OCI-LY1 (cell line): Measurements from ENCODE around the gene SKAP2.

Source experiments
- H2AFZ ChIP-seq: fragments of 200-600 bp; sonication (generic), shearing (Covaris generic); 2 replicates; pipeline ENCODE4 v1.6.0; 2014; ENCODE audit warnings: antibody characterized with exemption, mild to moderate bottlenecking, low read length
- H3F3A ChIP-seq: fragments of 200-600 bp; sonication (generic), shearing (Covaris generic); 2 replicates; pipeline ENCODE4 v1.6.0; 2014; ENCODE audit warnings: mild to moderate bottlenecking, antibody characterized with exemption, low read length, moderate library complexity; ENCODE audit not compliant: insufficient read depth
- H3K27ac ChIP-seq: fragments of 200-600 bp; sonication (generic); 2 replicates; pipeline ENCODE4 v1.5.1; 2014; ENCODE audit warnings: low read length, mixed run types, mild to moderate bottlenecking, low read depth; ENCODE audit not compliant: poor library complexity, severe bottlenecking
- H3K27me3 ChIP-seq: fragments of 200-600 bp; sonication (generic); 2 replicates; pipeline ENCODE4 v1.6.0; 2014; ENCODE audit warnings: antibody characterized with exemption, mild to moderate bottlenecking, low read length, moderate library complexity; ENCODE audit not compliant: insufficient read depth
- H3K36me3 ChIP-seq: fragments of 200-600 bp; sonication (generic); 2 replicates; pipeline ENCODE4 v1.6.1; 2014; ENCODE audit warnings: mild to moderate bottlenecking, antibody characterized with exemption, low read length, moderate library complexity, mixed read lengths; ENCODE audit not compliant: insufficient read depth
- H3K4me1 ChIP-seq: fragments of 200-600 bp; sonication (generic); 2 replicates; pipeline ENCODE4 v1.5.1; 2014; ENCODE audit warnings: mild to moderate bottlenecking, low read length, moderate library complexity; ENCODE audit not compliant: insufficient read depth, severe bottlenecking
- H3K4me2 ChIP-seq: fragments of 200-600 bp; sonication (generic), shearing (Covaris generic); 2 replicates; pipeline ENCODE4 v1.6.1; 2014; ENCODE audit warnings: low read length
- H3K4me3 ChIP-seq: fragments of 200-600 bp; sonication (generic); 2 replicates; pipeline ENCODE4 v1.5.1; 2014; ENCODE audit warnings: low read length, low read depth, mild to moderate bottlenecking, mixed read lengths; ENCODE audit not compliant: poor library complexity, severe bottlenecking
- H3K79me2 ChIP-seq: fragments of 200-600 bp; shearing (Covaris generic); 2 replicates; pipeline ENCODE4 v1.6.1; 2016; ENCODE audit warnings: mixed run types, low read length, mixed read lengths; ENCODE audit not compliant: insufficient read depth
- H3K9ac ChIP-seq: fragments of 200-600 bp; sonication (generic), shearing (Covaris generic); 2 replicates; pipeline ENCODE4 v1.6.1; 2014; ENCODE audit warnings: mild to moderate bottlenecking, low read length, mixed read lengths
- H3K9me2 ChIP-seq: fragments of 200-600 bp; sonication (generic), shearing (Covaris generic); 2 replicates; pipeline ENCODE4 v1.6.1; 2014; ENCODE audit warnings: low read depth, mild to moderate bottlenecking, low read length, mixed read lengths
- H3K9me3 ChIP-seq: fragments of 200-600 bp; shearing (Covaris generic); 2 replicates; pipeline ENCODE4 v1.6.1; 2014; ENCODE audit warnings: low read length, mixed read lengths
- H4K20me1 ChIP-seq: fragments of 200-600 bp; sonication (generic), shearing (Covaris generic); 2 replicates; pipeline ENCODE4 v1.6.0; 2016; ENCODE audit warnings: mild to moderate bottlenecking, low read length; ENCODE audit not compliant: insufficient read depth
- CTCF ChIP-seq: fragments of 200-600 bp; sonication (generic), shearing (Covaris generic); IDR thresholded peaks from 2 replicates; pipeline ENCODE4 v1.5.1; 2017; ENCODE audit warnings: mild to moderate bottlenecking, antibody characterized with exemption, low read length, moderate library complexity, mixed read lengths
- EZH2 ChIP-seq: fragments of 200-600 bp; sonication (generic), shearing (Covaris generic); IDR thresholded peaks from 2 replicates; pipeline ENCODE4 v1.8.0; 2017; ENCODE audit warnings: borderline replicate concordance, mixed run types, mild to moderate bottlenecking, antibody characterized with exemption, low read length, moderate library complexity, mixed read lengths

The SKAP2 gene

GRCh38 chr7:26618449-26618848 is 245.9 kb downstream of the SKAP2 start:
- TF ChIP-seq CTCF (no peak), EZH2 (no peak)
- Histone ChIP-seq H3F3A (no peaks in the 10 kb centered on the region), H3K4me1 (no peaks in the 10 kb centered on the region), H4K20me1 (no peaks in the 10 kb centered on the region), H3K79me2 (no peaks in the 10 kb centered on the region), H3K36me3 (no peaks in the 10 kb centered on the region), H3K4me2 (no peak overlapping the region), H3K9me3 (no peaks in the 10 kb centered on the region), H3K9ac (no peak overlapping the region), H3K4me3 (no peak overlapping the region), H3K27me3 (no peaks in the 10 kb centered on the region), H3K27ac (no peak overlapping the region), H3K9me2 (no peaks in the 10 kb centered on the region), H2AFZ (no peak overlapping the region)
